ENCODE data around the gene LMCD1. TPM values are rescaled to one million over a fixed set of nuclear protein-coding genes. Genes with fewer than 3 reads are reported as not detected.
A peak's percentile ranks its signal among the peaks of the same experiment; 100 is the strongest.

Gene LMCD1
- total and polyA plus RNA-seq, 2 of the 4 experiments (the other 2 are of a cell fraction) = 50.0 to 53.8 TPM

DNA sequence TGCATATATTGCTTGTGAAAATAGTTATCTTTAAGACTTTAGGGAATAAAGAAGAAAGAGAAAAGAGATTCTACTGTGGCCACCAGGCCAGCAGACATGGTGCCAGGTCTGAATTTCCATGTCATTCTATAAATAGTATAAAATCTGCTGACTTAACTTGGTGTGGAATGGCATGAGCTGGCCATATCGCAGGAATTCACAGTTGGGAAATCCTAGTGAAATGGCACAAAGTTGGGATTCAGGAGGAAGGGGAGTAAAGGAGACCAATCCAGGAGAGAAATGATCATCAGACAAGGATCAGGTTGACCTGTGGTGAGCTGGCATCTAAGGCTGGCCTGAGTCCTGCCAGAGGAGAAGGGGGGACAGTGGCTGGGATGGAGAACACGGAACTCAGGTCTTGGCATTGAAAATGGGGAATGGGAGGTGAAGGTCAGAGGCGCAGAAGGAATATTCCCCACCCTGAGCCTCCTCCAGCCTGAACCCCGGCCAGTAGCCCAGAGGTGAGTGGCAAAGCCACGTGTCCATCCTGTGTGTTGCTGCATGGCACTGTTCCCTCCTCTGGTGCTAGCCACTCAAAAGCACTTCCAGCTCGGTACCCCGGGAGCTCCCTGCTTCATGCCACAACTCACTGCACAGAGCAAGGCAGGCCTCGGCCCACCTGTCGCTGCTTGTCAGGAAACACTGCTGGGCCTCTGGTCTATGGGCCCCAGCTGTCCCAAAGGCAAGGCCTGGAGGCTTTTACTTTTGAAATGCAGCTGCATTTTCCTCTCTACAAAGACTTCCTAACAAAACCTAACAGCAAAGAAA lies 91.6 kb downstream of the LMCD1 start:
- ATAC-seq (ENCODE audit: low read depth) (peak; percentile 59), DNase-seq (peak; percentile 16)
- H3K27ac ChIP-seq (ENCODE audit: insufficient read depth, low read length) = no peak overlapping the region
- intact Hi-C loops (cut with micrococcal nuclease) (no loop called here), dilution Hi-C loops (cut with HindIII; ENCODE audit: low sequenced_read_pairs, unreplicated experiment) (no loop called here), in situ Hi-C loops (cut with MboI; ENCODE audit: low sequenced_read_pairs) (no loop called here)
- 33% methylated on average over 2 of the region's 9 CpGs; no CpG with 5 or more reads in 1 of the 2 experiments for WGBS, 2 experiments (ENCODE audit: extremely low coverage in 2 of 2, insufficient read length in 1 of 2)
- no peak overlapping the region for H3K9ac ChIP-seq (ENCODE audit: low read depth, low read length)
- H3K23ac ChIP-seq (ENCODE audit: low read depth, low read length) = no peak overlapping the region
- H3K79me1 ChIP-seq (ENCODE audit: low read depth in 1 of 2, low read length in 2 of 2) = no peaks in the 10 kb centered on the region
- no peak overlapping the region for H4K8ac ChIP-seq (ENCODE audit: low read depth in 2 of 2, low read length in 2 of 2)
- H3K4me2 ChIP-seq (ENCODE audit: low read depth, low read length) = no peak overlapping the region
- no peak overlapping the region for H3K4ac ChIP-seq (ENCODE audit: low read depth, low read length)
- H4K91ac ChIP-seq (ENCODE audit: insufficient read depth, low read depth, low read length) = 0 out of 2 replicates have a peak overlapping the region, but pooled peaks have one; percentile 7
- peak overlapping the region; percentile 20; the same call in 1 of the 2 replicates for H3K18ac ChIP-seq (ENCODE audit: low read depth, low read length)
- H2BK5ac ChIP-seq (ENCODE audit: low read depth, low read length, poor library complexity, severe bottlenecking) = no peak overlapping the region
- H2BK20ac ChIP-seq (ENCODE audit: low read depth, low read length) = no peak overlapping the region
- no peaks in the 10 kb centered on the region for H4K20me1 ChIP-seq (ENCODE audit: insufficient read depth, low read length)
- peaks cover 2% of the 10 kb centered on the region; the same call in 1 of the 2 replicates for H3K27me3 ChIP-seq (ENCODE audit: control insufficient read depth, insufficient read depth, low read length)
- POLR2A ChIA-PET (ENCODE audit: unreplicated experiment) = interaction anchor here (0.6 kb wide), 2 partner anchors 11 to 151 kb away, joined by 3 read pairs; no protein-coding TSS in a partner anchor
- no peak overlapping the region for H3K56ac ChIP-seq (ENCODE audit: extremely low read depth, insufficient read depth, low read length)
- H3K9me3 ChIP-seq (ENCODE audit: control insufficient read depth, insufficient read depth, low read length) = no peaks in the 10 kb centered on the region
- no peak overlapping the region for H2AK9ac ChIP-seq (replicated peaks; ENCODE audit: low read depth, low read length, poor library complexity)
- H3K4me3 ChIP-seq (ENCODE audit: insufficient read depth, low read depth, low read length) = no peak overlapping the region
- H3K9me1 ChIP-seq (ENCODE audit: insufficient read depth, low read length) = no peaks in the 10 kb centered on the region
- CTCF ChIA-PET = no interaction called here
- no peaks in the 10 kb centered on the region for H3K36me3 ChIP-seq (ENCODE audit: control insufficient read depth, insufficient read depth, low read length)
- BruUV-seq (replicated peaks) = no TSS peak
- peak overlapping the region; percentile 2; the same call in 1 of the 2 replicates for H2BK120ac ChIP-seq (ENCODE audit: low read depth, low read length)
- no peak overlapping the region for H3K14ac ChIP-seq (replicated peaks; ENCODE audit: low read depth, low read length)
- H3K4me1 ChIP-seq (ENCODE audit: control insufficient read depth, insufficient read depth, low read length) = peaks cover 5% of the 10 kb centered on the region
- H2AK5ac ChIP-seq (ENCODE audit: low read depth, low read length) = 0 out of 2 replicates have a peak overlapping the region, but pooled peaks have one; percentile 8
- no peak overlapping the region; the same call in 2 of the 3 replicates for H2BK15ac ChIP-seq (ENCODE audit: low read depth, low read length)
- TF ChIP-seq SMC3 (IDR thresholded peaks at IDR 0.05; ENCODE audit: low read depth, low read length) (no peak), RCOR1 (IDR thresholded peaks at IDR 0.05; ENCODE audit: insufficient replicate concordance, low read length) (no peak), MAFK (IDR thresholded peaks at IDR 0.05; ENCODE audit: low read depth, low read length) (0 out of 2 replicates have a peak, but pooled peaks have one; percentile 13), CEBPB (IDR thresholded peaks at IDR 0.05; ENCODE audit: low read depth, low read length) (peak; percentile 48; the same call in 1 of the 2 replicates), BHLHE40 (IDR thresholded peaks at IDR 0.05; ENCODE audit: low read depth, low read length) (no peak), RAD21 (IDR thresholded peaks at IDR 0.05; ENCODE audit: low read length) (no peak), MAZ (IDR thresholded peaks at IDR 0.05; ENCODE audit: borderline replicate concordance, low read depth, low read length) (no peak)
- TF ChIP-seq, protein P1, sequence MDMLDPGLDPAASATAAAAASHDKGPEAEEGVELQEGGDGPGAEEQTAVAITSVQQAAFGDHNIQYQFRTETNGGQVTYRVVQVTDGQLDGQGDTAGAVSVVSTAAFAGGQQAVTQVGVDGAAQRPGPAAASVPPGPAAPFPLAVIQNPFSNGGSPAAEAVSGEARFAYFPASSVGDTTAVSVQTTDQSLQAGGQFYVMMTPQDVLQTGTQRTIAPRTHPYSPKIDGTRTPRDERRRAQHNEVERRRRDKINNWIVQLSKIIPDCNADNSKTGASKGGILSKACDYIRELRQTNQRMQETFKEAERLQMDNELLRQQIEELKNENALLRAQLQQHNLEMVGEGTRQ (IDR thresholded peaks at IDR 0.05; ENCODE audit: low read depth, low read length) = no peak
- H4K5ac ChIP-seq (ENCODE audit: low read depth, low read length) = peak overlapping the region; percentile 1; the same call in 1 of the 2 replicates
- no peak overlapping the region for H2AFZ ChIP-seq (replicated peaks; ENCODE audit: low read length, poor library complexity)

Data from IMR-90 (cell line).